ENCODE data around the gene JAKMIP1. TPM values are rescaled to one million over a fixed set of nuclear protein-coding genes. Genes with fewer than 3 reads are reported as not detected.

The JAKMIP1 gene
- total and polyA plus RNA-seq, 5 donors from 2014 or later, result 18.7 to 39.7 (median 32.6) TPM

- peaks cover 0 to 9% (median 2%) of the 10 kb centered on the region in 7 donors for H3K9me3 Mint-ChIP-seq
- Histone ChIP-seq H3K4me3 (ENCODE audit: low read depth, low read length) (no peak overlapping the region), H3K9me3 (ENCODE audit: control insufficient read depth in 2 of 2, low read length in 2 of 2) (no peaks in the 10 kb centered on the region), H3K4me1 (ENCODE audit: control insufficient read depth, insufficient read depth, low read length, poor library complexity, severe bottlenecking) (peaks cover 56% of the 10 kb centered on the region), H3K27me3 (ENCODE audit: control insufficient read depth, insufficient read depth, low read length) (no peaks in the 10 kb centered on the region), H3K36me3 (ENCODE audit: control insufficient read depth, insufficient read depth, low read length) (peaks cover 9% of the 10 kb centered on the region), H3K27ac (ENCODE audit: insufficient read depth, low read length, poor library complexity, severe bottlenecking) (no peak overlapping the region)
- H3K4me3 Mint-ChIP-seq, result peak overlapping the region in 1 of 4 donors; percentile 81
- peaks cover 5% of the 10 kb centered on the region for H3K27me3 Mint-ChIP-seq
- DNase-seq (peak in 2 of 3 donors; percentile 49 to 65), ATAC-seq (ENCODE audit: low read depth in 2 of 2) (peak; percentile 73 to 80)
- peaks cover 10 to 59% (median 25%) of the 10 kb centered on the region in 4 donors for H3K4me1 Mint-ChIP-seq
- peak overlapping the region in 1 of 3 donors; percentile 26 for H3K27ac Mint-ChIP-seq
- H3K36me3 Mint-ChIP-seq, result peaks cover 9% of the 10 kb centered on the region
Measured at GRCh38 chr4:6191448-6192130, 8.8 kb downstream of the JAKMIP1 start.

- Histone ChIP-seq H3K27me3 (ENCODE audit: control insufficient read depth, insufficient read depth, low read length) (no peaks in the 10 kb centered on the region), H3K36me3 (ENCODE audit: control insufficient read depth, insufficient read depth, low read length) (peaks cover 9% of the 10 kb centered on the region), H3K4me1 (ENCODE audit: control insufficient read depth, insufficient read depth, low read length, poor library complexity, severe bottlenecking) (peaks cover 54% of the 10 kb centered on the region), H3K9me3 (ENCODE audit: control insufficient read depth in 2 of 2, low read length in 2 of 2) (no peaks in the 10 kb centered on the region), H3K27ac (ENCODE audit: insufficient read depth, low read length, poor library complexity, severe bottlenecking) (no peak overlapping the region), H3K4me3 (ENCODE audit: low read depth, low read length) (no peak overlapping the region)
- Mint-ChIP-seq H3K27ac (no peak overlapping the region), H3K27me3 (peaks cover 5% of the 10 kb centered on the region), H3K4me1 (peaks cover 16 to 59% (median 29%) of the 10 kb centered on the region in 4 donors), H3K36me3 (peaks cover 9% of the 10 kb centered on the region), H3K4me3 (peak overlapping the region in 2 of 4 donors; percentile 36 to 42), H3K9me3 (peaks cover 0 to 17% (median 4%) of the 10 kb centered on the region in 7 donors)
- no peak for ATAC-seq (ENCODE audit: low read depth in 2 of 2)
- DNase-seq, result no peak
Measured at GRCh38 chr4:6190486-6190885, 9.9 kb downstream of the JAKMIP1 start.

- peaks cover 62% of the 10 kb centered on the region for H3K4me1 ChIP-seq (ENCODE audit: control insufficient read depth, insufficient read depth, low read length, poor library complexity, severe bottlenecking)
- H3K36me3 Mint-ChIP-seq, result peaks cover 9% of the 10 kb centered on the region
- peak overlapping the region in 1 of 4 donors; percentile 12 for H3K4me3 Mint-ChIP-seq
- H3K36me3 ChIP-seq (ENCODE audit: control insufficient read depth, insufficient read depth, low read length), result peaks cover 9% of the 10 kb centered on the region
- no peak for DNase-seq
- no peaks in the 10 kb centered on the region for H3K9me3 ChIP-seq (ENCODE audit: control insufficient read depth in 2 of 2, low read length in 2 of 2)
- H3K27me3 ChIP-seq (ENCODE audit: control insufficient read depth, insufficient read depth, low read length), result no peaks in the 10 kb centered on the region
- no peak overlapping the region for H3K4me3 ChIP-seq (ENCODE audit: low read depth, low read length)
- peaks cover 0 to 17% (median 4%) of the 10 kb centered on the region in 7 donors for H3K9me3 Mint-ChIP-seq
- peaks cover 5% of the 10 kb centered on the region for H3K27me3 Mint-ChIP-seq
- H3K4me1 Mint-ChIP-seq, result peaks cover 16 to 64% (median 29%) of the 10 kb centered on the region in 4 donors
- no peak overlapping the region for H3K27ac ChIP-seq (ENCODE audit: insufficient read depth, low read length, poor library complexity, severe bottlenecking)
- H3K27ac Mint-ChIP-seq, result peak overlapping the region in 1 of 3 donors; percentile 23
- ATAC-seq (ENCODE audit: low read depth in 2 of 2), result no peak
Measured at GRCh38 chr4:6189511-6189910, 10.8 kb downstream of the JAKMIP1 start.

- no peak overlapping the region for H3K27ac ChIP-seq (ENCODE audit: insufficient read depth, low read length, poor library complexity, severe bottlenecking)
- H3K4me3 Mint-ChIP-seq, result peak overlapping the region in 1 of 4 donors; percentile 58
- ATAC-seq (ENCODE audit: low read depth in 2 of 2) (no peak), DNase-seq (no peak)
- H3K27me3 ChIP-seq (ENCODE audit: control insufficient read depth, insufficient read depth, low read length), result no peaks in the 10 kb centered on the region
- no peak overlapping the region for H3K4me3 ChIP-seq (ENCODE audit: low read depth, low read length)
- peaks cover 9% of the 10 kb centered on the region for H3K36me3 ChIP-seq (ENCODE audit: control insufficient read depth, insufficient read depth, low read length)
- peaks cover 5% of the 10 kb centered on the region for H3K27me3 Mint-ChIP-seq
- H3K4me1 ChIP-seq (ENCODE audit: control insufficient read depth, insufficient read depth, low read length, poor library complexity, severe bottlenecking), result peaks cover 69% of the 10 kb centered on the region
- peaks cover 6% of the 10 kb centered on the region for H3K36me3 Mint-ChIP-seq
- H3K9me3 ChIP-seq (ENCODE audit: control insufficient read depth in 2 of 2, low read length in 2 of 2), result no peaks in the 10 kb centered on the region
- peak overlapping the region in 2 of 3 donors; percentile 61 to 79 for H3K27ac Mint-ChIP-seq
- H3K4me1 Mint-ChIP-seq, result peaks cover 19 to 69% (median 34%) of the 10 kb centered on the region in 4 donors
- peaks cover 0 to 17% (median 4%) of the 10 kb centered on the region in 7 donors for H3K9me3 Mint-ChIP-seq
Measured at GRCh38 chr4:6188687-6189305, 11.6 kb downstream of the JAKMIP1 start.

GRCh38 chr4:6184169-6184568 is 16.2 kb downstream of the JAKMIP1 start:
- Histone ChIP-seq H3K4me3 (ENCODE audit: low read depth, low read length) (peak overlapping the region; percentile 63), H3K27ac (ENCODE audit: insufficient read depth, low read length, poor library complexity, severe bottlenecking) (peak overlapping the region; percentile 72), H3K9me3 (ENCODE audit: control insufficient read depth in 2 of 2, low read length in 2 of 2) (no peaks in the 10 kb centered on the region), H3K4me1 (ENCODE audit: control insufficient read depth, insufficient read depth, low read length, poor library complexity, severe bottlenecking) (peaks cover 88% of the 10 kb centered on the region), H3K27me3 (ENCODE audit: control insufficient read depth, insufficient read depth, low read length) (no peaks in the 10 kb centered on the region), H3K36me3 (ENCODE audit: control insufficient read depth, insufficient read depth, low read length) (peaks cover 3% of the 10 kb centered on the region)
- H3K27ac Mint-ChIP-seq, result peak overlapping the region; percentile 83 to 88 (median 85)
- DNase-seq, result no peak
- H3K4me3 Mint-ChIP-seq, result peak overlapping the region; percentile 28 to 81 (median 58)
- no peak for ATAC-seq (ENCODE audit: low read depth in 2 of 2)
- H3K36me3 Mint-ChIP-seq, result peaks cover 6% of the 10 kb centered on the region
- H3K4me1 Mint-ChIP-seq, result peaks cover 30 to 83% (median 46%) of the 10 kb centered on the region in 4 donors
- no peaks in the 10 kb centered on the region for H3K27me3 Mint-ChIP-seq
- peaks cover 0 to 23% (median 4%) of the 10 kb centered on the region in 7 donors for H3K9me3 Mint-ChIP-seq

- ATAC-seq (ENCODE audit: low read depth in 2 of 2), result no peak
- H3K9me3 Mint-ChIP-seq, result peaks cover 0 to 23% (median 5%) of the 10 kb centered on the region in 7 donors
- no peaks in the 10 kb centered on the region for H3K9me3 ChIP-seq (ENCODE audit: control insufficient read depth in 2 of 2, low read length in 2 of 2)
- peak in 2 of 3 donors; percentile 28 to 66 for DNase-seq
- peak overlapping the region; percentile 28 to 81 (median 58) for H3K4me3 Mint-ChIP-seq
- no peaks in the 10 kb centered on the region for H3K27me3 Mint-ChIP-seq
- H3K36me3 ChIP-seq (ENCODE audit: control insufficient read depth, insufficient read depth, low read length), result peaks cover 3% of the 10 kb centered on the region
- no peaks in the 10 kb centered on the region for H3K27me3 ChIP-seq (ENCODE audit: control insufficient read depth, insufficient read depth, low read length)
- peak overlapping the region; percentile 83 to 88 (median 85) for H3K27ac Mint-ChIP-seq
- peak overlapping the region; percentile 63 for H3K4me3 ChIP-seq (ENCODE audit: low read depth, low read length)
- H3K27ac ChIP-seq (ENCODE audit: insufficient read depth, low read length, poor library complexity, severe bottlenecking), result peak overlapping the region; percentile 72
- H3K36me3 Mint-ChIP-seq, result peaks cover 6% of the 10 kb centered on the region
- H3K4me1 Mint-ChIP-seq, result peaks cover 30 to 83% (median 49%) of the 10 kb centered on the region in 4 donors
- peaks cover 88% of the 10 kb centered on the region for H3K4me1 ChIP-seq (ENCODE audit: control insufficient read depth, insufficient read depth, low read length, poor library complexity, severe bottlenecking)
Measured at GRCh38 chr4:6183740-6184139, 16.6 kb downstream of the JAKMIP1 start.

GRCh38 chr4:6182376-6183280 is 17.7 kb downstream of the JAKMIP1 start:
- H3K9me3 ChIP-seq (ENCODE audit: control insufficient read depth in 2 of 2, low read length in 2 of 2), result peaks cover 0 to 2% of the 10 kb centered on the region in 2 experiments
- H3K9me3 Mint-ChIP-seq, result peaks cover 0 to 24% (median 3%) of the 10 kb centered on the region in 7 donors
- peak overlapping the region; percentile 49 to 97 (median 82) for H3K27ac Mint-ChIP-seq
- peaks cover 93% of the 10 kb centered on the region for H3K4me1 ChIP-seq (ENCODE audit: control insufficient read depth, insufficient read depth, low read length, poor library complexity, severe bottlenecking)
- no peaks in the 10 kb centered on the region for H3K27me3 Mint-ChIP-seq
- H3K36me3 ChIP-seq (ENCODE audit: control insufficient read depth, insufficient read depth, low read length), result peaks cover 3% of the 10 kb centered on the region
- peak overlapping the region in 3 of 4 donors; percentile 2 to 66 (median 53) for H3K4me3 Mint-ChIP-seq
- peak overlapping the region; percentile 80 for H3K27ac ChIP-seq (ENCODE audit: insufficient read depth, low read length, poor library complexity, severe bottlenecking)
- no peaks in the 10 kb centered on the region for H3K27me3 ChIP-seq (ENCODE audit: control insufficient read depth, insufficient read depth, low read length)
- no peak for DNase-seq
- ATAC-seq (ENCODE audit: low read depth in 2 of 2), result no peak
- H3K4me3 ChIP-seq (ENCODE audit: low read depth, low read length), result no peak overlapping the region
- peaks cover 35 to 89% (median 57%) of the 10 kb centered on the region in 4 donors for H3K4me1 Mint-ChIP-seq
- H3K36me3 Mint-ChIP-seq, result peaks cover 8% of the 10 kb centered on the region
